Measurements from ENCODE around the gene SLC8A1. TPM values are rescaled to one million over a fixed set of nuclear protein-coding genes. Genes with fewer than 3 reads are reported as not detected.

SLC8A1 gene
- total and polyA plus RNA-seq, 2 donors from 2014 or later = 12.9 to 33.9 TPM

DNA sequence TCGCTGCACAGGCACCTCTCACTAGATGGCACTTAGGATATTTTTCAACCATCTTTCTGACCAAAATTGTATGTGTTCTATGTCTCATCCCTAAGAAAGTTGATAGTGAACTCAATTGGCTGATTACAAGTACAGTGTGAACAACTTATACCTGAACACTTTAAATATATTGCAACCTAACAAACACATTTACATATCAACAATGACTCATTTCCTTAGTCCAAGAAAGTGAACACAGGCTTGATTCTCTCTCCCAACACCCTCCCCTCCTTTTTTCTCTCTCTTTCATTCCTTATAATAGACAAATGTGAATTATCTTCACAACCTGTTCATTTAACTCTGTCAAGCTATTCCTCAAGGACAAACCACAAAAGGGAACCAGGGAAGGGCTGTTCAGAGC is 192.0 kb downstream of the SLC8A1 start:
- TF ChIP-seq CTCF (IDR thresholded peaks at IDR 0.05; ENCODE audit: borderline replicate concordance, extremely low read depth, insufficient read depth) = no peak
- intact Hi-C loops (cut with DNase I) = no loop called here
- no peaks in the 10 kb centered on the region for H3K4me1 ChIP-seq (ENCODE audit: control insufficient read depth in 2 of 3, insufficient read depth in 2 of 3, low read depth in 1 of 3, low read length in 3 of 3)
- H3K9me3 ChIP-seq (ENCODE audit: control insufficient read depth in 2 of 3, insufficient read depth in 1 of 3, low read length in 3 of 3) = no peaks in the 10 kb centered on the region
- no peaks in the 10 kb centered on the region for H3K27me3 ChIP-seq (ENCODE audit: control insufficient read depth, insufficient read depth, low read length)
- no peak overlapping the region for H3K27ac ChIP-seq (ENCODE audit: low read depth in 2 of 2, low read length in 2 of 2)
- H3K36me3 ChIP-seq (ENCODE audit: control insufficient read depth in 2 of 3, insufficient read depth in 3 of 3, low read length in 3 of 3) = no peaks in the 10 kb centered on the region
- DNase-seq (no peak), FAIRE-seq (no peak)
- no peak overlapping the region for H3K9ac ChIP-seq (ENCODE audit: low read length in 3 of 3)
- H3K4me3 ChIP-seq (ENCODE audit: low read length in 3 of 3) = no peak overlapping the region

DNA sequence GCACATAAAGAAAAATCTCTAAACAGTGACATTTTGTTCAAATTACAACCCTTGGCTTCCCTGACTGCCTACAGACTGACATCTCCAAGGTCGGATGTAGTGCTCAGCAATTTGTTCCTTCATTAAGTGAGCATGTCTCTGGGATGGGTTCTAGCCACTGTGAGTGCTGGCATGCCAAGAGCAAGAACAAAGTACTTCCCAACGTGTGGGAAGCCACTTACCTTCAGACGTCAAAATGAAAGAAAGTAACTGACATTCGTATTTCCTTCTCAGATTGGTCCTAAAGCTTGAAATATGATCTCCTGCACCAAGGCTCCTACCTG is 193.8 kb downstream of the SLC8A1 start:
- intact Hi-C loops (cut with DNase I) = no loop called here
- DNase-seq (no peak), FAIRE-seq (no peak)

GRCh38 chr2:40257340-40258134 is 194.4 kb downstream of the SLC8A1 start:
- TF ChIP-seq CTCF (IDR thresholded peaks at IDR 0.05; ENCODE audit: borderline replicate concordance, extremely low read depth, insufficient read depth) = no peak
- intact Hi-C loops (cut with DNase I) = no loop called here
- no peak overlapping the region for H3K4me3 ChIP-seq (ENCODE audit: low read length in 3 of 3)
- H3K9me3 ChIP-seq (ENCODE audit: control insufficient read depth in 2 of 3, insufficient read depth in 1 of 3, low read length in 3 of 3) = no peaks in the 10 kb centered on the region
- no peak overlapping the region for H3K9ac ChIP-seq (ENCODE audit: low read length in 3 of 3)
- no peak overlapping the region for H3K27ac ChIP-seq (ENCODE audit: low read depth in 2 of 2, low read length in 2 of 2)
- H3K4me1 ChIP-seq (ENCODE audit: control insufficient read depth in 2 of 3, insufficient read depth in 2 of 3, low read depth in 1 of 3, low read length in 3 of 3) = no peaks in the 10 kb centered on the region
- H3K36me3 ChIP-seq (ENCODE audit: control insufficient read depth in 2 of 3, insufficient read depth in 3 of 3, low read length in 3 of 3) = no peaks in the 10 kb centered on the region
- no peak for DNase-seq
- FAIRE-seq = no peak
- no peaks in the 10 kb centered on the region for H3K27me3 ChIP-seq (ENCODE audit: control insufficient read depth, insufficient read depth, low read length)

More for the DNA sequence above, 193.8 kb downstream of the SLC8A1 start:
- no peaks in the 10 kb centered on the region for H3K9me3 ChIP-seq (ENCODE audit: control insufficient read depth in 2 of 3, insufficient read depth in 1 of 3, low read length in 3 of 3)
- H3K27ac ChIP-seq (ENCODE audit: low read depth in 2 of 2, low read length in 2 of 2) = no peak overlapping the region
- no peaks in the 10 kb centered on the region for H3K27me3 ChIP-seq (ENCODE audit: control insufficient read depth, insufficient read depth, low read length)
- TF ChIP-seq CTCF (IDR thresholded peaks at IDR 0.05; ENCODE audit: borderline replicate concordance, extremely low read depth, insufficient read depth) = no peak
- no peak overlapping the region for H3K4me3 ChIP-seq (ENCODE audit: low read length in 3 of 3)
- no peak overlapping the region for H3K9ac ChIP-seq (ENCODE audit: low read length in 3 of 3)
- H3K36me3 ChIP-seq (ENCODE audit: control insufficient read depth in 2 of 3, insufficient read depth in 3 of 3, low read length in 3 of 3) = no peaks in the 10 kb centered on the region
- no peaks in the 10 kb centered on the region for H3K4me1 ChIP-seq (ENCODE audit: control insufficient read depth in 2 of 3, insufficient read depth in 2 of 3, low read depth in 1 of 3, low read length in 3 of 3)

- intact Hi-C loops (cut with DNase I) = no loop called here
- no peak overlapping the region for H3K4me3 ChIP-seq (ENCODE audit: low read length in 3 of 3)
- no peak for FAIRE-seq
- no peaks in the 10 kb centered on the region for H3K27me3 ChIP-seq (ENCODE audit: control insufficient read depth, insufficient read depth, low read length)
- no peak for TF ChIP-seq CTCF (IDR thresholded peaks at IDR 0.05; ENCODE audit: borderline replicate concordance, extremely low read depth, insufficient read depth)
- no peaks in the 10 kb centered on the region for H3K36me3 ChIP-seq (ENCODE audit: control insufficient read depth in 2 of 3, insufficient read depth in 3 of 3, low read length in 3 of 3)
- no peak overlapping the region for H3K9ac ChIP-seq (ENCODE audit: low read length in 3 of 3)
- no peak overlapping the region for H3K27ac ChIP-seq (ENCODE audit: low read depth in 2 of 2, low read length in 2 of 2)
- DNase-seq = no peak
- H3K9me3 ChIP-seq (ENCODE audit: control insufficient read depth in 2 of 3, insufficient read depth in 1 of 3, low read length in 3 of 3) = no peaks in the 10 kb centered on the region
- no peaks in the 10 kb centered on the region for H3K4me1 ChIP-seq (ENCODE audit: control insufficient read depth in 2 of 3, insufficient read depth in 2 of 3, low read depth in 1 of 3, low read length in 3 of 3)
Observed at GRCh38 chr2:40256649-40257048, 195.2 kb downstream of the SLC8A1 start.

Measured in kidney (tissue), 14 donors.